GM12878 (cell line): ENCODE data around the gene BOLA2B. TPM values are rescaled to one million over a fixed set of nuclear protein-coding genes. Genes with fewer than 3 reads are reported as not detected.

ENCODE experiments used
- BRCA1 ChIP-seq: IDR thresholded peaks from 2 replicates; pipeline ENCODE4 v1.6.1; 2011; ENCODE audit warnings: low read depth, low read length, improper control_type of control experiment
- CHD1 ChIP-seq: IDR thresholded peaks from 2 replicates; pipeline ENCODE4 v1.6.1; 2012; ENCODE audit warnings: low read depth, low read length, improper control_type of control experiment
- POLR2AphosphoS5 ChIP-seq: IDR thresholded peaks from 2 replicates; pipeline ENCODE4 v1.6.1; 2011; ENCODE audit warnings: mild to moderate bottlenecking, low read length, inconsistent platforms
- polyA plus RNA-seq, 11 experiments: library from polyadenylated mRNA; depleted of rRNA in 4 of 11; unstranded in 6 of 11; stranded (reverse) in 5 of 11; fragments of >200 nt; fragmentation: Nextera tagmentation in 4 of 11; fragmentation: Illumina TruSeq in 1 of 11; extraction: Ambion mirVana in 4 of 11; extraction: Trizol in 1 of 11; gene quantifications; 1 replicate in 1 of 11; 2 replicates in 10 of 11; pipeline versions ENCODE4 v1.2.1 to v1.2.3, GENCODE V29; 2011 to 2016; ENCODE audit warnings: inconsistent platforms in 2 of 11, missing spikeins in 2 of 11, low read depth in 1 of 11
- total RNA-seq, 4 experiments: library from RNA; depleted of rRNA in 3 of 4; stranded (reverse); fragments of >200 nt in 3 of 4; fragmentation: Illumina TruSeq in 1 of 4; extraction: Trizol in 1 of 4; gene quantifications; 2 replicates each; pipeline versions ENCODE4 v1.2.1 to v1.2.3, GENCODE V29; 2013 to 2021
- TF ChIP-seq, protein P1 (sequence below): fragments of 450-650 bp; IDR thresholded peaks from 2 replicates; pipeline ENCODE4 v1.6.1; 2017; ENCODE audit warnings: mild to moderate bottlenecking, low read depth, inconsistent platforms; ENCODE audit not compliant: poor library complexity, severe bottlenecking
- TF ChIP-seq, protein P2 (sequence below): fragments of 450-650 bp; IDR thresholded peaks from 2 replicates; pipeline ENCODE4 v1.6.1; 2017; ENCODE audit warnings: low read depth, mild to moderate bottlenecking, moderate library complexity
- TF ChIP-seq, protein P3 (sequence below): fragments of 450-650 bp; IDR thresholded peaks from 2 replicates; pipeline ENCODE4 v1.6.1; 2016; ENCODE audit warnings: mild to moderate bottlenecking, moderate library complexity, borderline replicate concordance
- TF ChIP-seq, protein P4 (sequence below): fragments of 450-650 bp; formaldehyde crosslinking; IDR thresholded peaks from 2 replicates; pipeline ENCODE4 v1.4.0; 2020; ENCODE audit warnings: mild to moderate bottlenecking, moderate library complexity
- TF ChIP-seq, protein P5 (sequence below): fragments of 450-650 bp; IDR thresholded peaks from 2 replicates; pipeline ENCODE4 v1.6.1; 2018; ENCODE audit warnings: mild to moderate bottlenecking, low read depth, moderate library complexity; ENCODE audit not compliant: partially characterized antibody

The BOLA2B gene
- total and polyA plus RNA-seq, 10 of the 15 experiments (the other 5 are each of a cell fraction or from before 2014, with no cell fraction given) = 39.9 to 292 (median 130) TPM

DNA sequence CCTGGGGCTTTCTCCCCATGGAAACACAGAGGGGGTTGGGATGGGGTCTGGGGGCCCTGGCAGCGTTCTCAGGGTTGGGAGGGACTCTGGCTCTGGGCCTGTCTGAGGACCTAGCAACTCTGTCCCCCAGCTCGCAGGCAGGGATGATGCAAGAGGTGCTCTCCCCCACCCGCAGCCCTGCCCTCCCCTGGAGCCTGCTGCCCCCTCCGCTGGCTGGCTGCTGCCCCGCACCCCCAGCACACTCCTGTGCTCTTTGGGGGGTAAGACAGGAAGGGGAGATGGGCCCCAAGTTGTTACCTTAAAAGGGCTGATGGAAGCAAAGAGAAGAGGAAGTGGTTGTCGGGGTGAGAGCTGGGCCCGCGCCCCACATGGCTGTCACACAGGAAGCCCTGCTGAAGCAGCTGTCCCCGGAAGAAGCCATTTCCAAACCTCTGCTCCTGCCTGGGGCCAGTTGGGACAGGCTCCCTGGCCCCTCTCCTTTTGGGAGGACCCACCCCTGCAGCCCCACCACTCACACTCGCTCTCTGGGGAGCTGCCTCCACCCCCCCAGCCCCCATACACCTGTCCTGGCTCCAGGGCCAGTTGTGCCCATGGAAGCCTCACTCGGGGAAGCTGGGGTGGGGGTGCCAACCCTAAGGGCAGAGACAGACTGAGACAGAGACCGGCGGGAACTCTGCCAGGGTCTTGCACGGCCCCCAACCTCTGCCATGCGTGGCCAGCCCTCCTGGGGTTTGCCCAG is 7.6 kb downstream of the BOLA2B start (continued):
- TF ChIP-seq, protein P1, sequence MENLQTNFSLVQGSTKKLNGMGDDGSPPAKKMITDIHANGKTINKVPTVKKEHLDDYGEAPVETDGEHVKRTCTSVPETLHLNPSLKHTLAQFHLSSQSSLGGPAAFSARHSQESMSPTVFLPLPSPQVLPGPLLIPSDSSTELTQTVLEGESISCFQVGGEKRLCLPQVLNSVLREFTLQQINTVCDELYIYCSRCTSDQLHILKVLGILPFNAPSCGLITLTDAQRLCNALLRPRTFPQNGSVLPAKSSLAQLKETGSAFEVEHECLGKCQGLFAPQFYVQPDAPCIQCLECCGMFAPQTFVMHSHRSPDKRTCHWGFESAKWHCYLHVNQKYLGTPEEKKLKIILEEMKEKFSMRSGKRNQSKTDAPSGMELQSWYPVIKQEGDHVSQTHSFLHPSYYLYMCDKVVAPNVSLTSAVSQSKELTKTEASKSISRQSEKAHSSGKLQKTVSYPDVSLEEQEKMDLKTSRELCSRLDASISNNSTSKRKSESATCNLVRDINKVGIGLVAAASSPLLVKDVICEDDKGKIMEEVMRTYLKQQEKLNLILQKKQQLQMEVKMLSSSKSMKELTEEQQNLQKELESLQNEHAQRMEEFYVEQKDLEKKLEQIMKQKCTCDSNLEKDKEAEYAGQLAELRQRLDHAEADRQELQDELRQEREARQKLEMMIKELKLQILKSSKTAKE = no peak
- TF ChIP-seq BRCA1 (no peak), POLR2AphosphoS5 (peak; percentile 8), CHD1 (no peak)
- TF ChIP-seq, protein P2, sequence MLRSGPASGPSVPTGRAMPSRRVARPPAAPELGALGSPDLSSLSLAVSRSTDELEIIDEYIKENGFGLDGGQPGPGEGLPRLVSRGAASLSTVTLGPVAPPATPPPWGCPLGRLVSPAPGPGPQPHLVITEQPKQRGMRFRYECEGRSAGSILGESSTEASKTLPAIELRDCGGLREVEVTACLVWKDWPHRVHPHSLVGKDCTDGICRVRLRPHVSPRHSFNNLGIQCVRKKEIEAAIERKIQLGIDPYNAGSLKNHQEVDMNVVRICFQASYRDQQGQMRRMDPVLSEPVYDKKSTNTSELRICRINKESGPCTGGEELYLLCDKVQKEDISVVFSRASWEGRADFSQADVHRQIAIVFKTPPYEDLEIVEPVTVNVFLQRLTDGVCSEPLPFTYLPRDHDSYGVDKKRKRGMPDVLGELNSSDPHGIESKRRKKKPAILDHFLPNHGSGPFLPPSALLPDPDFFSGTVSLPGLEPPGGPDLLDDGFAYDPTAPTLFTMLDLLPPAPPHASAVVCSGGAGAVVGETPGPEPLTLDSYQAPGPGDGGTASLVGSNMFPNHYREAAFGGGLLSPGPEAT = no peak
- TF ChIP-seq, protein P3, sequence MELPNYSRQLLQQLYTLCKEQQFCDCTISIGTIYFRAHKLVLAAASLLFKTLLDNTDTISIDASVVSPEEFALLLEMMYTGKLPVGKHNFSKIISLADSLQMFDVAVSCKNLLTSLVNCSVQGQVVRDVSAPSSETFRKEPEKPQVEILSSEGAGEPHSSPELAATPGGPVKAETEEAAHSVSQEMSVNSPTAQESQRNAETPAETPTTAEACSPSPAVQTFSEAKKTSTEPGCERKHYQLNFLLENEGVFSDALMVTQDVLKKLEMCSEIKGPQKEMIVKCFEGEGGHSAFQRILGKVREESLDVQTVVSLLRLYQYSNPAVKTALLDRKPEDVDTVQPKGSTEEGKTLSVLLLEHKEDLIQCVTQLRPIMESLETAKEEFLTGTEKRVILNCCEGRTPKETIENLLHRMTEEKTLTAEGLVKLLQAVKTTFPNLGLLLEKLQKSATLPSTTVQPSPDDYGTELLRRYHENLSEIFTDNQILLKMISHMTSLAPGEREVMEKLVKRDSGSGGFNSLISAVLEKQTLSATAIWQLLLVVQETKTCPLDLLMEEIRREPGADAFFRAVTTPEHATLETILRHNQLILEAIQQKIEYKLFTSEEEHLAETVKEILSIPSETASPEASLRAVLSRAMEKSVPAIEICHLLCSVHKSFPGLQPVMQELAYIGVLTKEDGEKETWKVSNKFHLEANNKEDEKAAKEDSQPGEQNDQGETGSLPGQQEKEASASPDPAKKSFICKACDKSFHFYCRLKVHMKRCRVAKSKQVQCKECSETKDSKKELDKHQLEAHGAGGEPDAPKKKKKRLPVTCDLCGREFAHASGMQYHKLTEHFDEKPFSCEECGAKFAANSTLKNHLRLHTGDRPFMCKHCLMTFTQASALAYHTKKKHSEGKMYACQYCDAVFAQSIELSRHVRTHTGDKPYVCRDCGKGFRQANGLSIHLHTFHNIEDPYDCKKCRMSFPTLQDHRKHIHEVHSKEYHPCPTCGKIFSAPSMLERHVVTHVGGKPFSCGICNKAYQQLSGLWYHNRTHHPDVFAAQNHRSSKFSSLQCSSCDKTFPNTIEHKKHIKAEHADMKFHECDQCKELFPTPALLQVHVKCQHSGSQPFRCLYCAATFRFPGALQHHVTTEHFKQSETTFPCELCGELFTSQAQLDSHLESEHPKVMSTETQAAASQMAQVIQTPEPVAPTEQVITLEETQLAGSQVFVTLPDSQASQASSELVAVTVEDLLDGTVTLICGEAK = peak; percentile 74; the same call in 1 of the 2 replicates
- TF ChIP-seq, protein P4, sequence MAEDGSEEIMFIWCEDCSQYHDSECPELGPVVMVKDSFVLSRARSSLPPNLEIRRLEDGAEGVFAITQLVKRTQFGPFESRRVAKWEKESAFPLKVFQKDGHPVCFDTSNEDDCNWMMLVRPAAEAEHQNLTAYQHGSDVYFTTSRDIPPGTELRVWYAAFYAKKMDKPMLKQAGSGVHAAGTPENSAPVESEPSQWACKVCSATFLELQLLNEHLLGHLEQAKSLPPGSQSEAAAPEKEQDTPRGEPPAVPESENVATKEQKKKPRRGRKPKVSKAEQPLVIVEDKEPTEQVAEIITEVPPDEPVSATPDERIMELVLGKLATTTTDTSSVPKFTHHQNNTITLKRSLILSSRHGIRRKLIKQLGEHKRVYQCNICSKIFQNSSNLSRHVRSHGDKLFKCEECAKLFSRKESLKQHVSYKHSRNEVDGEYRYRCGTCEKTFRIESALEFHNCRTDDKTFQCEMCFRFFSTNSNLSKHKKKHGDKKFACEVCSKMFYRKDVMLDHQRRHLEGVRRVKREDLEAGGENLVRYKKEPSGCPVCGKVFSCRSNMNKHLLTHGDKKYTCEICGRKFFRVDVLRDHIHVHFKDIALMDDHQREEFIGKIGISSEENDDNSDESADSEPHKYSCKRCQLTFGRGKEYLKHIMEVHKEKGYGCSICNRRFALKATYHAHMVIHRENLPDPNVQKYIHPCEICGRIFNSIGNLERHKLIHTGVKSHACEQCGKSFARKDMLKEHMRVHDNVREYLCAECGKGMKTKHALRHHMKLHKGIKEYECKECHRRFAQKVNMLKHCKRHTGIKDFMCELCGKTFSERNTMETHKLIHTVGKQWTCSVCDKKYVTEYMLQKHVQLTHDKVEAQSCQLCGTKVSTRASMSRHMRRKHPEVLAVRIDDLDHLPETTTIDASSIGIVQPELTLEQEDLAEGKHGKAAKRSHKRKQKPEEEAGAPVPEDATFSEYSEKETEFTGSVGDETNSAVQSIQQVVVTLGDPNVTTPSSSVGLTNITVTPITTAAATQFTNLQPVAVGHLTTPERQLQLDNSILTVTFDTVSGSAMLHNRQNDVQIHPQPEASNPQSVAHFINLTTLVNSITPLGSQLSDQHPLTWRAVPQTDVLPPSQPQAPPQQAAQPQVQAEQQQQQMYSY = no peak
- TF ChIP-seq, protein P5, sequence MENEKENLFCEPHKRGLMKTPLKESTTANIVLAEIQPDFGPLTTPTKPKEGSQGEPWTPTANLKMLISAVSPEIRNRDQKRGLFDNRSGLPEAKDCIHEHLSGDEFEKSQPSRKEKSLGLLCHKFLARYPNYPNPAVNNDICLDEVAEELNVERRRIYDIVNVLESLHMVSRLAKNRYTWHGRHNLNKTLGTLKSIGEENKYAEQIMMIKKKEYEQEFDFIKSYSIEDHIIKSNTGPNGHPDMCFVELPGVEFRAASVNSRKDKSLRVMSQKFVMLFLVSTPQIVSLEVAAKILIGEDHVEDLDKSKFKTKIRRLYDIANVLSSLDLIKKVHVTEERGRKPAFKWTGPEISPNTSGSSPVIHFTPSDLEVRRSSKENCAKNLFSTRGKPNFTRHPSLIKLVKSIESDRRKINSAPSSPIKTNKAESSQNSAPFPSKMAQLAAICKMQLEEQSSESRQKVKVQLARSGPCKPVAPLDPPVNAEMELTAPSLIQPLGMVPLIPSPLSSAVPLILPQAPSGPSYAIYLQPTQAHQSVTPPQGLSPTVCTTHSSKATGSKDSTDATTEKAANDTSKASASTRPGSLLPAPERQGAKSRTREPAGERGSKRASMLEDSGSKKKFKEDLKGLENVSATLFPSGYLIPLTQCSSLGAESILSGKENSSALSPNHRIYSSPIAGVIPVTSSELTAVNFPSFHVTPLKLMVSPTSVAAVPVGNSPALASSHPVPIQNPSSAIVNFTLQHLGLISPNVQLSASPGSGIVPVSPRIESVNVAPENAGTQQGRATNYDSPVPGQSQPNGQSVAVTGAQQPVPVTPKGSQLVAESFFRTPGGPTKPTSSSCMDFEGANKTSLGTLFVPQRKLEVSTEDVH = no peak
